ENCODE results near the gene SUFU. TPM values are rescaled to one million over a fixed set of nuclear protein-coding genes. Genes with fewer than 3 reads are reported as not detected.

SUFU gene
- total and polyA plus RNA-seq, 2 of the 13 experiments (the other 11 are each of a cell fraction or from before 2014, with no cell fraction given), result 2.9 to 5.5 TPM

GRCh38 chr10:102502337-102503151 is 1.2 kb upstream of the SUFU start, which contains the start of gene ACTR1A:
Gene ACTR1A (minus strand): TSS chr10:102502712. CDS start chr10:102502647, 65 bp downstream.
- peaks cover 2% of the 10 kb centered on the region in 2 experiments; a peak in 2 of 5 replicates for H3K36me3 ChIP-seq (replicated peaks in 1 of 2; ENCODE audit: control insufficient read depth in 1 of 2, insufficient read depth in 2 of 2, low read length in 2 of 2)
- no peaks in the 10 kb centered on the region; a peak in 1 of 5 replicates for H3K27me3 ChIP-seq (ENCODE audit: control insufficient read depth in 1 of 2, insufficient read depth in 2 of 2, low read length in 2 of 2)
- DNase-seq (ENCODE audit: low spot score), result peak; percentile 100
- H3K9me3 ChIP-seq (ENCODE audit: low read length), result no peaks in the 10 kb centered on the region
- peaks cover 67% of the 10 kb centered on the region for H3K79me2 ChIP-seq (ENCODE audit: insufficient read depth, low read length)
- ChIA-PET CTCF (ENCODE audit: low intra/inter-chr PET ratio, low total read pairs) (interaction anchor here (2.1 kb wide), 1 partner anchor 81 kb away, joined by 9 read pairs; no protein-coding TSS in a partner anchor), POLR2A (interaction anchor here (0.6 to 3.3 kb wide), 15 partner anchors 20 to 257 kb away, joined by 3 to 22 read pairs (median 4); partner anchors contain the start of genes C10orf95, CUEDC2 and GBF1)
- peaks cover 3% of the 10 kb centered on the region; the same call in 1 of the 2 replicates for H4K20me1 ChIP-seq (ENCODE audit: insufficient read depth, low read length)
- H3K4me1 ChIP-seq (ENCODE audit: insufficient read depth, low read length), result peaks cover 55% of the 10 kb centered on the region
- peak within 1 kb of the TSS; percentile 91 to 95 (median 92) for H3K4me3 ChIP-seq (replicated peaks in 1 of 3; ENCODE audit: insufficient read depth in 1 of 3, low read depth in 2 of 3, low read length in 3 of 3)
- 1% methylated on average over 21 of the region's 42 CpGs for WGBS (ENCODE audit: low lambda C conversion rate)
- in situ Hi-C loops (cut with HindIII; ENCODE audit: extremely low pct_ligation_motif_present, low pct_unique_long_range_greater_than_20kb), result loop anchor here (5.0 kb wide), 1 partner anchor 80 kb away; no protein-coding TSS in a partner anchor
- ATAC-seq, result peak; percentile 87
- H3K9ac ChIP-seq (ENCODE audit: insufficient read depth, low read depth, low read length), result peak within 1 kb of the TSS; percentile 92
- peak within 1 kb of the TSS; percentile 73 for H2AFZ ChIP-seq (ENCODE audit: low read length)
- peak; percentile 100 for FAIRE-seq
- no TSS peak for BruUV-seq (replicated peaks)
- peak within 1 kb of the TSS; percentile 92 for H3K4me2 ChIP-seq (ENCODE audit: low read depth, low read length)
- H3K27ac ChIP-seq (ENCODE audit: extremely low read length, insufficient read depth, low read length), result peak within 1 kb of the TSS; percentile 75
- intact Hi-C loops (cut with micrococcal nuclease; ENCODE audit: unreplicated experiment), result loop anchor here (2.0 to 10.0 kb wide), 5 partner anchors 80 to 688 kb away; partner anchors contain the start of gene OGA
- no peak for TF ChIP-seq MBNL3 (CRISPR knock-in tag; conservative IDR thresholded peaks at IDR 0.05)
- TF ChIP-seq ISX (CRISPR knock-in tag; conservative IDR thresholded peaks at IDR 0.05), result no peak
- TF ChIP-seq GMEB1 (CRISPR knock-in tag; IDR thresholded peaks at IDR 0.05; ENCODE audit: borderline replicate concordance), result peak; percentile 79
- peak; percentile 89; the same call in 1 of the 2 replicates for TF ChIP-seq ZNF598 (CRISPR knock-in tag; IDR thresholded peaks at IDR 0.05; ENCODE audit: borderline replicate concordance)
- TF ChIP-seq, protein P1, sequence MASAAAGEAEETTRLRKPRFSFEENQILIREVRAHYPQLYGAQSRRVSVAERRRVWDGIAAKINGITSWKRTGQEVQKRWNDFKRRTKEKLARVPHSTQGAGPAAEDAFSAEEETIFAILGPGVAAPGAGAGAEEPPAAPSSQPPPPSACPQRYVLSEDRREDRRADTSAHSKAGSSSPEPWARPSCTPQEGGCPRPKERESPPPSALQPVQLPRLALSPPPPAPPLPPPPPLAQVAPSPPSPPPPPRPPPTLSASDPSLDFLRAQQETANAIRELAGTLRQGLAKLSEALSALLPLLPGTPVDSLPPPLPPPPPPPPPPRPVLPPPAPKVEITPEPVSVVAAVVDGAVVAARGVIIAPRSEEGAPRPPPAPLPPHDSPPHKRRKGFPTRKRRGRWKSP (CRISPR knock-in tag; IDR thresholded peaks at IDR 0.05), result peak; percentile 22; the same call in 1 of the 2 replicates
- TF ChIP-seq CREM (IDR thresholded peaks at IDR 0.05), result peak; percentile 99
- no peak for TF ChIP-seq CREM (CRISPR knock-in tag; IDR thresholded peaks at IDR 0.05)
- no peak for TF ChIP-seq SOX13 (IDR thresholded peaks at IDR 0.05)
- no peak; a peak in 1 of 4 replicates for TF ChIP-seq SOX13 (CRISPR knock-in tag; conservative IDR thresholded peaks at IDR 0.05 in 1 of 2, IDR thresholded peaks at IDR 0.05 in 1 of 2)
- TF ChIP-seq NR3C1 (CRISPR knock-in tag; IDR thresholded peaks at IDR 0.05), result no peak
- no peak for TF ChIP-seq ZFP90 (CRISPR knock-in tag; IDR thresholded peaks at IDR 0.05; ENCODE audit: borderline replicate concordance)
- no peak for TF ChIP-seq THYN1 (CRISPR knock-in tag; IDR thresholded peaks at IDR 0.05; ENCODE audit: borderline replicate concordance, low read depth)
- peak; percentile 13; the same call in 1 of the 2 replicates for TF ChIP-seq MAFF (IDR thresholded peaks at IDR 0.05; ENCODE audit: low read depth, low read length)
- no peak for TF ChIP-seq EED (CRISPR knock-in tag; IDR thresholded peaks at IDR 0.05)
- TF ChIP-seq HNF1B (CRISPR knock-in tag; IDR thresholded peaks at IDR 0.05), result no peak; the same call in 1 of the 2 replicates
- TF ChIP-seq RXRA (CRISPR knock-in tag; IDR thresholded peaks at IDR 0.05), result no peak; the same call in 1 of the 2 replicates
- no peak for TF ChIP-seq ZNF615 (CRISPR knock-in tag; IDR thresholded peaks at IDR 0.05; ENCODE audit: borderline replicate concordance)
- no peak for TF ChIP-seq ZSCAN20 (CRISPR knock-in tag; IDR thresholded peaks at IDR 0.05; ENCODE audit: borderline replicate concordance)
- TF ChIP-seq ZNF556 (CRISPR knock-in tag; IDR thresholded peaks at IDR 0.05; ENCODE audit: borderline replicate concordance), result no peak; the same call in 1 of the 2 replicates
- TF ChIP-seq STAT5B (CRISPR knock-in tag; IDR thresholded peaks at IDR 0.05), result no peak

Measured in HepG2 (cell line).